IMR-90 (cell line): ENCODE results near the gene NLRP3. TPM values are rescaled to one million over a fixed set of nuclear protein-coding genes. Genes with fewer than 3 reads are reported as not detected.

Source experiments
- ATAC-seq: fragments of 200-7000 bp; cut with Tn5 transposase; 2 replicates; pipeline ENCODE4 v1.9.1; 2020; ENCODE audit warnings: low read depth, mild to moderate bottlenecking, moderate library complexity
- Bru-seq: library from RNA; stranded (reverse); fragments of 400-500 nt; gene quantifications from one replicate; lab custom pipeline; 2021; lab: Mats Ljungman, UMichigan
- BruChase-seq, 2 experiments: library from RNA; stranded (reverse); fragments of 400-500 nt; gene quantifications; one replicate each; lab custom pipeline; 2021; lab: Mats Ljungman, UMichigan
- BruUV-seq: library from RNA; stranded (reverse); fragments of 400-500 nt; replicated peaks from 2 replicates; lab custom pipeline; 2021; lab: Mats Ljungman, UMichigan
- CTCF ChIA-PET: fragments of 300-600 bp; formaldehyde crosslinking; extraction: SDS; loops from one replicate; lab custom pipeline; 2021; ENCODE audit warnings: antibody characterized with exemption; lab: Yijun Ruan, JAX
- POLR2A ChIA-PET: fragments of 300-600 bp; sonication (Branson Sonifier 250); formaldehyde crosslinking; loops from one replicate; lab custom pipeline; 2022; ENCODE audit warnings: antibody characterized with exemption; ENCODE audit not compliant: unreplicated experiment; lab: Charles Lee
- DNase-seq: peaks from one replicate; pipeline ENCODE4 v3.0.0; 2013
- H2AFZ ChIP-seq: replicated peaks from 2 replicates; pipeline ENCODE3; 2013; ENCODE audit warnings: low read length, mild to moderate bottlenecking; ENCODE audit not compliant: poor library complexity
- H2AK5ac ChIP-seq: 2 replicates; pipeline ENCODE4 v1.6.1; 2013; ENCODE audit warnings: low read depth, low read length, inconsistent platforms
- H2AK9ac ChIP-seq: replicated peaks from 2 replicates; pipeline ENCODE3; 2013; ENCODE audit warnings: mild to moderate bottlenecking, low read depth, low read length, moderate library complexity; ENCODE audit not compliant: poor library complexity
- H2BK120ac ChIP-seq: 2 replicates; pipeline ENCODE4 v1.6.1; 2013; ENCODE audit warnings: low read depth, low read length, inconsistent platforms
- H2BK15ac ChIP-seq: 3 replicates; pipeline ENCODE4 v1.6.1; 2013; ENCODE audit warnings: low read depth, low read length, inconsistent platforms
- H2BK20ac ChIP-seq: 2 replicates; pipeline ENCODE4 v1.6.1; 2013; ENCODE audit warnings: low read depth, mild to moderate bottlenecking, inconsistent platforms, low read length, moderate library complexity
- H2BK5ac ChIP-seq: 2 replicates; pipeline ENCODE4 v1.6.1; 2013; ENCODE audit warnings: mild to moderate bottlenecking, low read depth, low read length, inconsistent platforms; ENCODE audit not compliant: poor library complexity, severe bottlenecking
- H3K14ac ChIP-seq: replicated peaks from 2 replicates; pipeline ENCODE4 v1.6.1; 2013; ENCODE audit warnings: low read depth, low read length, inconsistent platforms
- H3K18ac ChIP-seq: 2 replicates; pipeline ENCODE4 v1.6.1; 2013; ENCODE audit warnings: low read depth, low read length, control low read depth
- H3K23ac ChIP-seq: 2 replicates; pipeline ENCODE4 v1.6.1; 2013; ENCODE audit warnings: low read depth, low read length, inconsistent platforms
- H3K27ac ChIP-seq: 2 replicates; pipeline ENCODE4 v1.5.1; 2013; ENCODE audit warnings: mild to moderate bottlenecking, control low read depth, low read length; ENCODE audit not compliant: insufficient read depth
- H3K27me3 ChIP-seq: 2 replicates; pipeline ENCODE4 v1.6.1; 2013; ENCODE audit warnings: low read length; ENCODE audit not compliant: control insufficient read depth, insufficient read depth
- H3K36me3 ChIP-seq: 2 replicates; pipeline ENCODE4 v1.6.1; 2013; ENCODE audit warnings: low read length, mixed read lengths; ENCODE audit not compliant: control insufficient read depth, insufficient read depth
- H3K4ac ChIP-seq: 2 replicates; pipeline ENCODE4 v1.6.1; 2013; ENCODE audit warnings: low read depth, low read length, inconsistent platforms
- H3K4me1 ChIP-seq: 2 replicates; pipeline ENCODE4 v1.6.1; 2013; ENCODE audit warnings: low read length, mixed read lengths; ENCODE audit not compliant: control insufficient read depth, insufficient read depth
- H3K4me2 ChIP-seq: 2 replicates; pipeline ENCODE4 v1.6.1; 2013; ENCODE audit warnings: low read depth, mild to moderate bottlenecking, control low read depth, low read length, moderate library complexity
- H3K4me3 ChIP-seq: 2 replicates; pipeline ENCODE4 v1.5.1; 2013; ENCODE audit warnings: low read depth, mild to moderate bottlenecking, control low read depth, low read length, moderate library complexity; ENCODE audit not compliant: insufficient read depth
- H3K56ac ChIP-seq: 2 replicates; pipeline ENCODE4 v1.6.1; 2013; ENCODE audit warnings: low read length, inconsistent platforms; ENCODE audit not compliant: insufficient read depth; ENCODE audit errors: extremely low read depth
- H3K79me1 ChIP-seq, 2 experiments: 2 replicates each; pipeline ENCODE4 v1.6.1; 2013; ENCODE audit warnings: low read length in 2 of 2, inconsistent platforms in 1 of 2, low read depth in 1 of 2
- H3K9ac ChIP-seq: 2 replicates; pipeline ENCODE4 v1.6.1; 2013; ENCODE audit warnings: low read depth, low read length, control low read depth
- H3K9me1 ChIP-seq: 2 replicates; pipeline ENCODE4 v1.6.1; 2013; ENCODE audit warnings: low read length, inconsistent platforms; ENCODE audit not compliant: insufficient read depth
- H3K9me3 ChIP-seq: 2 replicates; pipeline ENCODE4 v1.6.1; 2013; ENCODE audit warnings: low read length; ENCODE audit not compliant: control insufficient read depth, insufficient read depth
- H4K20me1 ChIP-seq: 2 replicates; pipeline ENCODE4 v1.6.1; 2013; ENCODE audit warnings: low read length, inconsistent platforms; ENCODE audit not compliant: insufficient read depth
- H4K5ac ChIP-seq: 2 replicates; pipeline ENCODE4 v1.6.1; 2013; ENCODE audit warnings: mild to moderate bottlenecking, low read depth, low read length, control low read depth
- H4K8ac ChIP-seq, 2 experiments: 2 replicates each; pipeline ENCODE4 v1.6.1; 2013; ENCODE audit warnings: low read depth in 2 of 2, low read length in 2 of 2, control low read depth in 1 of 2, inconsistent platforms in 1 of 2
- H4K91ac ChIP-seq: 2 replicates; pipeline ENCODE4 v1.6.1; 2013; ENCODE audit warnings: low read depth, low read length, inconsistent platforms; ENCODE audit not compliant: insufficient read depth
- CHD1 ChIP-seq: IDR thresholded peaks from 2 replicates; pipeline ENCODE4 v1.6.1; 2012; ENCODE audit warnings: low read depth, low read length, improper control_type of control experiment
- CTCF ChIP-seq: conservative IDR thresholded peaks from 2 replicates; pipeline ENCODE4 v1.5.1; 2012; ENCODE audit warnings: mild to moderate bottlenecking, low read depth, low read length, improper control_type of control experiment
- ELK1 ChIP-seq: fragments of 150-350 bp; IDR thresholded peaks from 2 replicates; pipeline ENCODE4 v1.6.1; 2016; ENCODE audit warnings: low read depth, mild to moderate bottlenecking, low read length, moderate library complexity, borderline replicate concordance
- FOS ChIP-seq: fragments of 150-350 bp; IDR thresholded peaks from 2 replicates; pipeline ENCODE4 v1.6.1; 2016; ENCODE audit warnings: low read depth, low read length
- MAFK ChIP-seq: IDR thresholded peaks from 2 replicates; pipeline ENCODE4 v1.6.1; 2012; ENCODE audit warnings: low read depth, low read length, improper control_type of control experiment
- MAZ ChIP-seq: IDR thresholded peaks from 2 replicates; pipeline ENCODE4 v1.6.1; 2012; ENCODE audit warnings: low read depth, mild to moderate bottlenecking, low read length, improper control_type of control experiment, moderate library complexity, borderline replicate concordance
- MXI1 ChIP-seq: IDR thresholded peaks from 2 replicates; pipeline ENCODE4 v1.6.1; 2012; ENCODE audit warnings: low read depth, mild to moderate bottlenecking, low read length, moderate library complexity, borderline replicate concordance
- NFE2L2 ChIP-seq: fragments of 150-350 bp; IDR thresholded peaks from 2 replicates; pipeline ENCODE4 v1.6.1; 2016; ENCODE audit warnings: low read depth, mild to moderate bottlenecking, low read length
- POLR2A ChIP-seq: IDR thresholded peaks from 2 replicates; pipeline ENCODE4 v1.6.1; 2012; ENCODE audit warnings: mild to moderate bottlenecking, low read depth, low read length
- RAD21 ChIP-seq: IDR thresholded peaks from 2 replicates; pipeline ENCODE4 v1.6.1; 2012; ENCODE audit warnings: low read length, improper control_type of control experiment
- SMC3 ChIP-seq: fragments of 150-350 bp; IDR thresholded peaks from 2 replicates; pipeline ENCODE4 v1.6.1; 2016; ENCODE audit warnings: low read depth, mild to moderate bottlenecking, antibody characterized with exemption, low read length, moderate library complexity
- WGBS, 2 experiments: methylation state at CpG; one replicate each; pipeline versions ENCODE4 v1.1.5 to v1.1.7; 2013; ENCODE audit warnings: missing lambda C conversion rate in 2 of 2; ENCODE audit not compliant: insufficient read length in 1 of 2; ENCODE audit errors: extremely low coverage in 2 of 2; 5-methylcytosine and 5-hydroxymethylcytosine counted together
- dilution Hi-C: fragments of 300-500 bp; cut with HindIII; formaldehyde crosslinking; loops from one replicate; pipeline ENCODE4 v1.14.3; 2018; ENCODE audit warnings: low sequenced_read_pairs; ENCODE audit not compliant: unreplicated experiment
- in situ Hi-C: fragments of 300-500 bp; cut with MboI; formaldehyde crosslinking; loops from 3 replicates; pipeline ENCODE4 v1.14.3; 2019; ENCODE audit warnings: low sequenced_read_pairs, inconsistent platforms, mixed read lengths
- intact Hi-C: fragments of 100-400 bp; cut with micrococcal nuclease; formaldehyde crosslinking; loops from 2 replicates; pipeline ENCODE4 v1.10.0; 2022
- long read RNA-seq: library from polyadenylated mRNA; unstranded; transcript quantifications from one replicate; pipeline ENCODE4 v2.0.0, GENCODE V29; 2021; ENCODE audit not compliant: unreplicated experiment
- polyA plus RNA-seq, 3 experiments: library from polyadenylated mRNA; depleted of rRNA; stranded (reverse); fragments of >200 nt; gene quantifications; 2 replicates each; pipeline ENCODE4 v1.2.3, GENCODE V29; 2012; ENCODE audit warnings: low replicate concordance in 1 of 3
- total RNA-seq: library from RNA; depleted of rRNA; stranded (reverse); fragments of >200 nt; gene quantifications from 2 replicates; pipeline ENCODE4 v1.2.3, GENCODE V29; 2012; rRNA removed

Gene NLRP3
- total RNA-seq = 0.18 TPM in 1 of 2 replicates, not detected in the other
- polyA plus RNA-seq (2012; rRNA removed) = 0.03 TPM in 1 of 2 replicates, not detected in the other
- polyA plus RNA-seq (2012; cell fraction: cytosol; rRNA removed) = 0.04 TPM in 1 of 2 replicates, not detected in the other
- 0.20 and 0.37 TPM in 2 replicates for polyA plus RNA-seq (2012; cell fraction: nucleus; rRNA removed; ENCODE audit: low replicate concordance)
- Bru-seq, nascent RNA = percentile 21 among the genes with signal in this experiment
- BruChase-seq, experiment 1, labeled RNA remaining after a 6-hour chase = percentile 30 among the genes with signal in this experiment
- BruChase-seq, experiment 2, labeled RNA remaining after a 2-hour chase = percentile 25 among the genes with signal in this experiment
- long read RNA-seq = 0 reads

GRCh38 chr1:247415423-247416361, at the start of gene NLRP3:
Gene NLRP3 (plus strand): TSS chr1:247416173. CDS start chr1:247418801, 2,628 bp downstream.
- H2BK5ac ChIP-seq = no peak within 1 kb of the TSS
- no peak within 1 kb of the TSS for H2AFZ ChIP-seq
- H3K4me3 ChIP-seq = peak within 1 kb of the TSS; percentile 6; the same call in 1 of the 2 replicates
- H4K8ac ChIP-seq = no peak within 1 kb of the TSS
- no peak within 1 kb of the TSS for H2AK5ac ChIP-seq
- in situ Hi-C loops = no loop called here
- H3K4me1 ChIP-seq = no peaks in the 10 kb centered on the region
- no peak within 1 kb of the TSS for H3K14ac ChIP-seq
- H3K56ac ChIP-seq = no peak within 1 kb of the TSS
- ChIA-PET CTCF (no interaction called here), POLR2A (no interaction called here)
- 61% methylated on average over 9 of the region's 19 CpGs; no CpG with 5 or more reads in 1 of the 2 experiments for WGBS, 2 experiments
- H3K36me3 ChIP-seq = no peaks in the 10 kb centered on the region
- H3K18ac ChIP-seq = no peak within 1 kb of the TSS
- H2BK20ac ChIP-seq = no peak within 1 kb of the TSS
- TF ChIP-seq NFE2L2 (no peak), MAFK (no peak), CTCF (no peak), SMC3 (no peak), FOS (no peak), CHD1 (no peak), RAD21 (no peak), MXI1 (no peak), ELK1 (no peak), POLR2A (no peak), MAZ (no peak)
- dilution Hi-C loops = no loop called here
- peak; percentile 61 for ATAC-seq
- no peak within 1 kb of the TSS for H4K91ac ChIP-seq
- no peak for DNase-seq
- H2AK9ac ChIP-seq = peak within 1 kb of the TSS; percentile 25
- H3K4ac ChIP-seq = no peak within 1 kb of the TSS
- H2BK15ac ChIP-seq = no peak within 1 kb of the TSS
- H4K20me1 ChIP-seq = no peaks in the 10 kb centered on the region
- H3K9ac ChIP-seq = no peak within 1 kb of the TSS
- no peak within 1 kb of the TSS for H3K23ac ChIP-seq
- no peaks in the 10 kb centered on the region for H3K79me1 ChIP-seq
- no peaks in the 10 kb centered on the region for H3K9me1 ChIP-seq
- no TSS peak for BruUV-seq
- H3K9me3 ChIP-seq = 0 out of 2 replicates have a peak, but pooled peaks cover 2% of the 10 kb centered on the region
- H2BK120ac ChIP-seq = no peak within 1 kb of the TSS
- no peaks in the 10 kb centered on the region for H3K27me3 ChIP-seq
- peak within 1 kb of the TSS; percentile 28 for H3K4me2 ChIP-seq
- intact Hi-C loops = no loop called here
- no peak within 1 kb of the TSS for H4K5ac ChIP-seq
- no peak within 1 kb of the TSS for H3K27ac ChIP-seq
